NCI-H1092 treated with DMSO at 0.1 percent for 48 hours (cell line): ENCODE data around the gene PTPRM.
"Not testable (repeated sequence)": the region's sequence is repeated elsewhere in the genome, so short reads cannot be mapped to it uniquely, and the experiment has no call there.

ENCODE experiments used
- DNase-seq: peaks from one replicate; lab custom pipeline; 2025; lab: John Stamatoyannopoulos, UW

Gene PTPRM

DNA sequence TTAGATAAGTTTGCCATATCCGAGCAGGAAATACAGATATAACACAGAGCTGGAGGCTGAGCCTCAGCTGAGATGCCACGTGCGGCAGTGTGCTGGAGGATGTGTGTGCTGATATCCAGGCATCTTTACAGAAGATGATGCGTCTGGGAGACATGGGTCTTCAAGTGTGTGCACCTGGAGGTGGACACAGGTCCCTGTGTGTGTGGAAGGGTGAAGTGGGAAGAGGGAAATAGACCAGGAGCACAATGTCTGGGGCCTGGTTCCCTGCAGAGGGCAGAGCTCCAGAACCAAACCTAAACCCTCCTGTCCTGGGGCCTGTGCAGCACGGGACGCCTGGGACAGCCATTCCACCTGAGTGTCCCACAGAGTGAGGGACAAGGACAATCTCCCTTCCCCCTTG is 861.8 kb downstream of the PTPRM start:
- DNase-seq, result no peak

DNA sequence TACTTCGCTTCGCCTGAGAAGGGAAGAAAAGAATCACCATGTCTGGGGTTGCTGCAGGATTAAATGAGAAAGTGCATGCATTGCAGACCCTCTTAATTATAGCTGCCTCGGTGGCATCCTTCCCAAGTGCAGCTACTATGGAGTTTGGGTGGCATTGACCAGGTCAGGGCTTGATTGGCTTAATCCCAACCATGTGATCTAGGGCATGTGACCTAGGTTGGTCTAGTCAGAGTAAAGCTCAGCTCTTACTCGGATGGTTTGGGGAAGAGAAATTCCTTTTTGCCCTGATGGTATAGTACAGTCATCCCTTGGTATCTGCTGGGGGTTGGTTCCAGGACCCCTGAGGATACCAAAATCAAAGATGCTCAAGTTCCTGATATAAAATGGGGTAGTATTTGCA is 863.9 kb downstream of the PTPRM start:
- DNase-seq, result no peak

DNA sequence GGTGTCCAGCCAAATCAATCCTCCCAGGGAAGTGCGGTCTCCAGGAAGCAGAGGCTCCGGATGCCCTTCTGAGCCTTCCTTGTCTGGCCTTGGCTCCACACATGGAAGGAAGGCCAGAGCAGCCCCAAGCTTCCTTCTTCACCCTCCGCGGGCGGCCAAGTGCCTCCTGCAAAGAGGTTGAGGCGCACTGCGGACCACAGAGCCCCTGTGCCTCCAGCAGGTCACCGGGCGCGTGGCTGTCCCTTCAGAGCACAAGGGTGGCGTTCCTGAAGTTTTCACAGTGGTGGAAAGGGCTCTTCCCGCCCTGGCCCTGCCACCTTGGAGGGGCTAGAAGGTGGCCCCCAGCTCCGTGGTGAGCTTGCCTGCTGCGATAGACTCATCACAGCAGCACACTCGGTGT is 866.2 kb downstream of the PTPRM start:
- no peak for DNase-seq

DNA sequence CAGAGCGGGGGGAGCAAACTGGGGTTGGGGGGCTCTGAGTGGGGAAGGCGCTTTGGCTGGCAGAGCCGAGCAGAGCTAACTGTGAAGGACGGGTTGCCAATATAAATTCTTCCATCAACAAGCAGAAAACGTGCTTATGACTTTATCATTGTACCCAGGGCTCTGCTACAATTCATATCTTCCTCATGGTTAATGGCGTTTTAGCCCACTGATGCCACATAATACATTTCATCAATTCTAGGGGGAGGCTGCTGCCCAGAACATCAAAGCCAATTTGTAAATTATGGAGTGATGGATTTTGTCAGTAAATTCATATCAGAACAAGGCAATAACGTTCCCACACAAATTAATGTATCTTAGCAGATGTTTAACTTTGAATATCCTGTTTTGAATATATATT is 866.7 kb downstream of the PTPRM start:
- DNase-seq, result no peak

DNA sequence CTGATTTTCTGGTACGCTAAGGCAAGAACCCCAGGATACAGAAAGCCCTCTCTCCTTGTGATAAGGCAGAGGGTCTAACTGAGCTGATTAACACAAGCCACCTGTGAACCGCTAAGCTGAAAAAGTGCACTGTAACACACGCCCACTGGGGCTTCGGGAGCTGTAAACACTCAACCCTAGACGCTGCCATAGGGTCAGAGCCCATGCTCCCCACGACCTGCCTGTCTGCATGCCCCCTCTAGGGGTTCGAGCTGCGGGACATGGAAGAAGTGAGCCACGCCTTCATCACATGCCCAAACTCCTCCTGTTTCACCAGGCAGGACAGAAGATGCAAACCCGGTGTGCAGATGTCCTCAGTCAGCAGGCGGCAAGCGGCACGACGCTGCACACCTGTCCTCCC is 868.3 kb downstream of the PTPRM start:
- DNase-seq, result no peak

DNA sequence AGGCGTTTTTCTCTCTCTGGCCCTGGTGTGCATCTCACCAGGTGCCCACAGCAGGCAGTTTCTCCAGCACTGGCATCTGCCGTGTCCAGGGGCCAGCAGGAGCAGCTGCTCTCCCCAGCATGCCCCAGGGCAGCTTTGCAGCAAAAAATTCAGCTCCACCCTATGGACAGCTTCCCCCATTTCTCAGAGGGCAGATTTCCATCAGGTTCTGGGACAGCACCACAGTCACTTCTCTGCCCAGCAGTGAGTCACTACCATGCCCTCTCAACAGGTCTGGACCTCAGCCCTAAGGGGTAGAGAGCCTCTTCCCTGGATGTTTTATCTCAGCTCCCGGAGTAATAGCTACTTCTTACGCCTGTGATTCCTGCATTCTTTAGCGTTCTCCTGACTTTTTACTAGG is 871.9 kb downstream of the PTPRM start:
- DNase-seq, result no peak

DNA sequence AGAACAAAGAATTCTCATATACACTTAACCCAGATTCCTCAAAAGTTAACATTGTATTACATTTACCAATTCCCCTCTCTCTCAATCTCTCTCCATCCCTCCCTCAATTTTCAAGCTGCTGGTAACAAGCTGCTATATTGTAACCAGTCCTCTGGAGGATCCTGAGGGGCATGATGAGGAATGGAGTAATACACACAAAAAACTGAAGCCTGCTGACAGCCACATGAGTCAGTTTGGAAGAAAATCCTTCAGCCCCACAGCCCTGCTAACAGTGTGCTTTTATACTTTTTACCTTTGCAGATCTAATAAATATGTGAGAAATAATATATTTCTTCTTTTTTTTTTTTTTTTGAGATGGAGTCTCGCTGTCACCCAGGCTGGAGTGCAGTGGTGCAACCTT is 876.4 kb downstream of the PTPRM start:
- no peak for DNase-seq

DNA sequence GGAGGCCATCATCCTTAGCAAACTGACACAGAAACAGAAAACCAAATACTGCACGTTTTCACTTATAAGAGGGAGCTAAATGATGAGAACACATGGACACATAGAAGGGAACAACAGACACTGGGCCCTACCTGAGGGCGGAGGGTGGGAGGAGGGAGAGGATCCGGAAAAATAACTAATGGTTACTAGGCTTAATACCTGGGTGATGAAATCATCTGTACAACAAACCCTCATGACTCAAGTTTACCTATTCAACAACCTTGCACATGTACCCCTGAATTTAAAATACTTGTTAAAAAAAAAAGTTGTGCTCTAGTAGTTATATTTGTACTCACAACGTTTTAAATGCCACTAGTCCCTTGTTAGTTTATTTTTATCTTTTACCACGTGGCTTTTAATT is 879.8 kb downstream of the PTPRM start:
- not testable (repeated sequence) for DNase-seq

DNA sequence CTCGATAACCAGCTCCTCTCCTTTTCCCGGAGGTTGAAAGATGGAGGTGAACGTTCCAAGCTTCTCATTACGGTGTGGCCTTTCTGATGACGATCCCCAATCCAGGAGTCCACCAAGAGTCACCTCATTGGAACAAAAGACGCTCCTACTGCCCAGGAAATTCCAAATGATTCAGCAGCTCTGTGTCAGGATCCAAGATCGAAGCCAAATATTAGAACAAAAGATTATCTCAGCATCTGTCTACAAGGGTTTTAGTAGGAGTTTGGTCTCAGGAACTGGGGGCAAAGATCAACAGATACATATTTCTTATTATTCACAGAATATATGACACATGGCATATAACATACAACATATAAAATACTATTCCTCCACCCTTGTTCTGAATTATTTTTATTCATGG is 881.0 kb downstream of the PTPRM start:
- DNase-seq, result no peak

DNA sequence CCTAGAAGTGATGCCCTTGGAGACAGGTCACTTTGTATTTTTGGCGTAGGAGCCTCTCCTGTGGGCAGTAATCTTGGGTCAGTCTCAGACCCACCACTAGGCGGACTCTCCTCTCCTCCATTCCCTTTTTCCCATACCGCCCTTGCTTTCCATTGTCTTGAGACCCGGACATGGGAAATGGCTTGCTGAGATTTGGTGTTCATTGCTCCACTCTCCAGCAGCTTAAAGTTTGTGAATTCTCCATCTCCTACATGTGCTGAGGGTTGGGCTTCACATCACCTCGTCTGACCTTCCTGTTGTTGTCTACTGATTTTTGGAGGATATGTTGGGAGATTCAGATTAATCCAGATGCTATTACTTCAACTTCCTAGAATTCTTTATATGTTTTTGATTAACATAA is 882.9 kb downstream of the PTPRM start:
- DNase-seq, result no peak

DNA sequence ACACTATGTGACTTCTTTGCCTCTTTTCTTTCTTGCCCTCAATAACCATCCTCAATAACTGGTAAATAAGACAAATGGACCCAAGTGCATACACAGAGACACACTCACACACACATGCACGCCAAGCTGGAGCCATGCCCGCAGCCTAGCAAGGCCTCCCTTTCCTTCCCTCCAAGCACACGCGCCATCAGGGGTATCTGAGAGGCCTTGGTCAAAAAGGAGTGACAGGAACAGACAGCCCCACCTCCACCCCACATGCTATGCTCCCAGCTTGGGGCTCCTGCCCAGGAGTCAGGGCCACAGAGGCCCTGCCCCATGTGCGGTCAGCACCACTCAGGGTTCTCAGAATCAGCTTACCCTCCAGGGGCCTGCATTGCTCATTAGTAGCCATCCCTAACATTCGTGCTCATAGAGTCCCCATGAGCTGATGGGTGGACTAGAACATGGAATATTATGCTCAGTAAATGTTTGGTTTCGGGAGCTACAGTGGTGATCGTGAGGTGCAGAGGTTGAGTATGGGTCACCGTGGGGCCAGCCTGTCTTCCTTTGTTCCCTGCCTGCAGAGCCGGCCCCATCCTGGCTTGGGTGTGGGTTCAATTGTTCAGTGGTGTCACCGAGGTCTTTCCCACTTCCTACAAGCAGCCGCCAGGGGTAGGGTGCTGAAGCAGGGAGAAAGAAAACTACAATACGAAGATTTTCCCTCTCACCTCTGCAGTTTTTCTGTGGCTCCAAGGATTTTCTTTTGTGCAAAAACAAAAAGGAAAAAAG is 884.0 kb downstream of the PTPRM start:
- no peak for DNase-seq

DNA sequence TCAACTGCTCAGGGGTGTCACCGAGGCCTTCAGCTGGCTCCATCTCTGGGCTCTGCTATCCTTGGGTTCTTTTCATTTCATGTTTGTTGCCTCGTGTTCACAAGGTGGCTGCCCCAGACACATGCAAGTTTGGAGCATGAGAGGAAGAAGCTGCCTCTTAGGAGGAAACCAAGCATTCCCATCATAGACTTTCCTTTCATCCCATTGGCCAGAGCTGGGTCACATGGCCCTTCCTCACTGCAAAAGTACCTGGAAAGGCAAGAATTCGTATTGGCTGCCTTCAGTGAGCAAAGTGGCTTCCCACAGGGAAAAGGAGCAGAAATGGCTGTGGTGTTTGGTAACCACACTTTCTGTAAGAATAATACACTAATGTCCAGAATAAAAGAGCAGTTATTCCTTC is 886.4 kb downstream of the PTPRM start:
- no peak for DNase-seq

DNA sequence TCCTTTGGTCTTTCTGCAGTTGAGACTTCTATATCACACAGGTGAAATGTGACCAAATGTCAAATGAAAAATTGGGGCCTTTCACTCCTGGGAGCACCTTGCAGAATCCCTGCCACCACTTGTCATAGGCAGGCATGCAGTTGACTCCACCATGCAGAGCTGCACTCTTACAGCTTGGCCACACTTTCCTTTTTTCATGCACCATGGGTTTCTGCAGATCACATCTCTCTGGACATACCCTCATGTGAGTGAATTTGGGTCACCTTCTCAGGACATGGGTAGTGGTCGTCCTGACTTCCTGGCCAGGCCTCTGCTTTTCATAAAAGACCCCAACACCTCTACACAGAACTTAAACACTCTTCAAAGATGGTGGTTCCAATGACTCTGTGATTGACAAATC is 887.0 kb downstream of the PTPRM start:
- no peak for DNase-seq

DNA sequence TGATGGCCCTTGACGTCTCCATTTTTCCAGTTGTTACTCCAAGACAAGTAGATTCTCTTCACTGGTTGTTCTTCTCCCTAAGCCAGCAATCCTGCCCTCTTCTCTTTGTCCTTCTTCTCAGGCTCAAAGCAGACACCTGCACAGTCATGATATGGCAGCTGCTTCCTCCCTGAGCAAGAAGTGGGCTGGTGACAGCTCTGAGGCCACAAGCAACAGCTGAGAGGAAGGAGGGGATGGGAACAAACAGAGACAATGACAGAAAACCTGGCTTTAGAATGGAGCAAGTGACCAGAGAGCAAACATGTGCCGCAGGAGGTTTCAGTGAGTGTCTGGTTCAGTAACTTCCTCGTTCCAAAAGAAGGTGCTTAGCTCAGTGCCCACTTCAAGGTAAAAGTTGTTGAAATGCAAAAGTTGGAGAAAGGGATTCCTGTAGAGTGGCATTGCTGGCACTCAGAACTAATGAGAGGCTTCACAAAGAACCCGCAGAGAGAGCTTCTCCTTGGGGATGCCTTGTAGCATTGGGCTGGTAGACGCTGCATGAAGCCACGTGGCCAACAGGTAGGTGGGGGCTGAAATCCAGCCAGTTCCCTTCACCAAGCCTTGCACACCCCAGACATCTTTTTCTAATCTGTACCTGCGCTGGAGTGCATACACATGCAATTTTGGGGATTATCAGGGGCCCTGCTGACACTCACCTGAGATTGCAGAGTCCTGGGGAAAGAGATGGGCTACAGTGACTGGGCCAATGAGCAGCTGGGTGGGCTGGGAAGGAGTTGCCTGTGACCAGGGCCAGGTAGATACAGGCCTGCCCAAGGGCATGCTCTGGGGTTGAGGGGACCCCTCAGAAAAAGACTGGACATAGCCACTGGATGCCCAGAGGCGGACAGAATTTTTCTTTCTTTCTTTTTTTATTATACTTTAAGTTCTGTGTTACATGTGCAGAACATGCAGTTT is 888.8 kb downstream of the PTPRM start:
- no peak for DNase-seq
